ENCODE data around the gene KCNIP4. TPM values are rescaled to one million over a fixed set of nuclear protein-coding genes. Genes with fewer than 3 reads are reported as not detected.

The KCNIP4 gene
- total RNA-seq, 3 donors from 2014 or later (not counting 1 experiment from before 2014, with no cell fraction given): not detected

- Histone ChIP-seq H3K36me3 (ENCODE audit: control insufficient read depth, insufficient read depth, low read length) (no peaks in the 10 kb centered on the region), H3K27me3 (ENCODE audit: control insufficient read depth, insufficient read depth, low read length) (no peaks in the 10 kb centered on the region), H3K27ac (ENCODE audit: low read length) (no peak overlapping the region), H3K4me3 (ENCODE audit: low read length) (no peak overlapping the region), H3K4me1 (ENCODE audit: control insufficient read depth, insufficient read depth, low read length) (no peaks in the 10 kb centered on the region), H3K9me3 (ENCODE audit: control insufficient read depth, insufficient read depth, low read length) (no peaks in the 10 kb centered on the region)
- 83% methylated on average over 2 of the region's 3 CpGs for WGBS (ENCODE audit: insufficient coverage)
- Mint-ChIP-seq H3K9me3 (peaks cover 4 to 5% of the 10 kb centered on the region in 2 donors), H3K27ac (no peak overlapping the region), H3K4me1 (no peaks in the 10 kb centered on the region), H3K27me3 (ENCODE audit: low read depth in 2 of 2) (no peaks in the 10 kb centered on the region), H3K36me3 (no peaks in the 10 kb centered on the region), H3K4me3 (no peak overlapping the region)
- DNase-seq: no peak
- ATAC-seq: no peak
- TF ChIP-seq CTCF (IDR thresholded peaks at IDR 0.05): no peak
- intact Hi-C loops (cut with micrococcal nuclease): no loop called here
Observed at GRCh38 chr4:21386166-21386780, 562.3 kb downstream of the KCNIP4 start.

- Histone ChIP-seq H3K9me3 (ENCODE audit: control insufficient read depth, insufficient read depth, low read length) (no peaks in the 10 kb centered on the region), H3K4me3 (ENCODE audit: low read length) (no peak overlapping the region), H3K36me3 (ENCODE audit: control insufficient read depth, insufficient read depth, low read length) (no peaks in the 10 kb centered on the region), H3K27me3 (ENCODE audit: control insufficient read depth, insufficient read depth, low read length) (no peaks in the 10 kb centered on the region), H3K4me1 (ENCODE audit: control insufficient read depth, insufficient read depth, low read length) (no peaks in the 10 kb centered on the region), H3K27ac (ENCODE audit: low read length) (no peak overlapping the region)
- intact Hi-C loops (cut with micrococcal nuclease): no loop called here
- Mint-ChIP-seq H3K27me3 (ENCODE audit: low read depth in 2 of 2) (no peaks in the 10 kb centered on the region), H3K9me3 (peaks cover 4 to 5% of the 10 kb centered on the region in 2 donors), H3K36me3 (no peaks in the 10 kb centered on the region), H3K4me3 (no peak overlapping the region), H3K4me1 (no peaks in the 10 kb centered on the region), H3K27ac (no peak overlapping the region)
- ATAC-seq (no peak), DNase-seq (no peak)
- TF ChIP-seq CTCF (IDR thresholded peaks at IDR 0.05): no peak
- WGBS (ENCODE audit: insufficient coverage): 89% methylated on average over 3 of the region's 4 CpGs
Observed at GRCh38 chr4:21385706-21386105, 562.9 kb downstream of the KCNIP4 start.

GRCh38 chr4:21384609-21385008 is 564.0 kb downstream of the KCNIP4 start:
- intact Hi-C loops (cut with micrococcal nuclease): no loop called here
- DNase-seq: no peak

More at GRCh38 chr4:21384609-21385008, 564.0 kb downstream of the KCNIP4 start:
- H3K4me1 ChIP-seq (ENCODE audit: control insufficient read depth, insufficient read depth, low read length): no peaks in the 10 kb centered on the region
- no peak for TF ChIP-seq CTCF (IDR thresholded peaks at IDR 0.05)
- H3K36me3 Mint-ChIP-seq: no peaks in the 10 kb centered on the region
- H3K9me3 Mint-ChIP-seq: peaks cover 4 to 5% of the 10 kb centered on the region in 2 donors
- H3K4me1 Mint-ChIP-seq: no peaks in the 10 kb centered on the region
- H3K27me3 Mint-ChIP-seq (ENCODE audit: low read depth in 2 of 2): no peaks in the 10 kb centered on the region
- H3K27me3 ChIP-seq (ENCODE audit: control insufficient read depth, insufficient read depth, low read length): no peaks in the 10 kb centered on the region
- H3K9me3 ChIP-seq (ENCODE audit: control insufficient read depth, insufficient read depth, low read length): no peaks in the 10 kb centered on the region
- H3K4me3 Mint-ChIP-seq: no peak overlapping the region
- no peak for ATAC-seq
- no peak overlapping the region for H3K27ac ChIP-seq (ENCODE audit: low read length)
- WGBS (ENCODE audit: insufficient coverage): 86% methylated on average over 3 of the region's 3 CpGs
- H3K4me3 ChIP-seq (ENCODE audit: low read length): no peak overlapping the region
- no peaks in the 10 kb centered on the region for H3K36me3 ChIP-seq (ENCODE audit: control insufficient read depth, insufficient read depth, low read length)
- no peak overlapping the region for H3K27ac Mint-ChIP-seq
